Stomach (tissue), 9 donors: ENCODE data around the gene HOXB3. TPM values are rescaled to one million over a fixed set of nuclear protein-coding genes. Genes with fewer than 3 reads are reported as not detected.

Experiments
- DNase-seq, 2 donors: peaks; one replicate each; pipeline versions ENCODE4 v3.0.0 to v3.0.0-alpha.2; 2013 to 2019
- H3K27ac ChIP-seq, 5 donors: fragments of 200-600 bp in 4 of 5; sonication (generic) in 4 of 5; one replicate each; pipeline ENCODE4 v1.5.1; 2013 to 2019; ENCODE audit warnings: mild to moderate bottlenecking in 1 of 5, moderate library complexity in 1 of 5
- H3K27me3 ChIP-seq, 3 donors: fragments of 200-600 bp; sonication (generic); one replicate each; pipeline ENCODE4 v1.5.1; 2017 to 2019; ENCODE audit warnings: mixed run types in 1 of 3
- H3K36me3 ChIP-seq, 4 donors: fragments of 200-600 bp; sonication (generic); 1 replicate in 3 of 4; 2 replicates in 1 of 4; pipeline ENCODE4 v1.5.1; 2016 to 2019
- H3K4me1 ChIP-seq, 4 donors: fragments of 200-600 bp; sonication (generic); one replicate each; pipeline ENCODE4 v1.5.1; 2016 to 2019
- H3K4me3 ChIP-seq, 4 donors: fragments of 200-600 bp; sonication (generic) in 3 of 4; one replicate each; pipeline ENCODE4 v1.5.1; 2016 to 2019; ENCODE audit warnings: mild to moderate bottlenecking in 1 of 4
- H3K9me3 ChIP-seq, 4 donors: fragments of 200-600 bp; sonication (generic); one replicate each; pipeline ENCODE4 v1.5.1; 2016 to 2019
- EP300 ChIP-seq: sonication (generic); formaldehyde crosslinking; IDR thresholded peaks from one replicate; pipeline ENCODE4 v1.6.1; 2017; ENCODE audit warnings: antibody characterized with exemption
- POLR2A ChIP-seq, 4 donors: fragments of 450-650 bp; IDR thresholded peaks; one replicate each; pipeline ENCODE4 v1.6.1; 2016; ENCODE audit warnings: antibody characterized with exemption in 4 of 4, control low read depth in 2 of 4, mild to moderate bottlenecking in 1 of 4, moderate library complexity in 1 of 4
- POLR2AphosphoS5 ChIP-seq, 3 donors: sonication (generic); formaldehyde crosslinking; IDR thresholded peaks; one replicate each; pipeline ENCODE4 v1.6.1; 2016; ENCODE audit warnings: antibody characterized with exemption in 3 of 3
- WGBS, 5 donors: extraction: QIAGEN DNeasy Blood & Tissue Kit in 3 of 5; methylation state at CpG; one replicate each; pipeline versions ENCODE4 v1.1.5 to v1.1.7; 2013 to 2018; 5-methylcytosine and 5-hydroxymethylcytosine counted together
- intact Hi-C: fragments of 100-400 bp; cut with DNase I; formaldehyde crosslinking; loops from one replicate; pipeline ENCODE4 v1.15.1; 2023; ENCODE audit warnings: low total_unique reads
- polyA plus RNA-seq, 3 donors: library from polyadenylated mRNA; stranded (reverse); fragments of 200-250 nt; gene quantifications; one replicate each; pipeline ENCODE4 v1.2.3, GENCODE V29; 2013
- total RNA-seq, 5 donors: library from RNA; depleted of rRNA; stranded (reverse); fragments of >200 nt; gene quantifications; one replicate each; pipeline versions ENCODE4 v1.1.0 to v1.2.3, GENCODE V29; 2014 to 2016
- TF ChIP-seq, protein P1 (sequence below), 7 experiments: fragments of 450-650 bp in 4 of 7; fragments of 200-600 bp in 3 of 7; sonication (generic) in 3 of 7; IDR thresholded peaks; one replicate each; pipeline ENCODE4 v1.5.1; 2016 to 2019; ENCODE audit warnings: antibody characterized with exemption in 7 of 7, control low read depth in 2 of 7, mild to moderate bottlenecking in 1 of 7
- donor health status: healthy with polysubstance abuse.
- donor health status: Bipolar disorder and iron deficiency.
- donor health status: healthy.

The HOXB3 gene
- total and polyA plus RNA-seq, 8 donors, result 2.8 to 77.6 (median 10.3) TPM

DNA sequence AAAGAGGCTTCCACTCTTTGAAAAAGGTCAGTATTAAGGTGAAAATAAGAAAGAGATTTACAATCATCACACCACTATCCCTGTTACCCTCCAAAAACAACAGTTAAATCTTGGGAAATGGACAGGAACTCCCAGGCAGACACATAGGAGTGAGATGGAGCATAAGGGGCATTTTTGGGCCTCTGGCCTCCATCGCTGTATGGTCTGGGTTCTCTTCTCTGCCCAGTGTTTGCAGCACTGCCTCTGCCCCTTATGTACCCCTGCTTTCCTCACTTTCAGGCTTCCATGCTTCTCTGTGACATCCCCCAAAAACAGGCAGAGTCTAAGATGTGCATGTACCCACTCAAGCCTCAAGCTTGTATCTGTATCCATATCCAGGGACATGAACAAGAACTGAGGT is 44.5 kb downstream of the HOXB3 start:
- DNase-seq, result no peak
- H3K4me1 ChIP-seq, result peaks cover 14 to 66% (median 45%) of the 10 kb centered on the region in 4 donors
- no peaks in the 10 kb centered on the region for H3K9me3 ChIP-seq
- H3K36me3 ChIP-seq, result peaks cover 0 to 14% (median 6%) of the 10 kb centered on the region in 4 donors
- TF ChIP-seq POLR2A (IDR thresholded peaks at IDR 0.05) (no peak), POLR2AphosphoS5 (IDR thresholded peaks at IDR 0.05) (no peak), EP300 (no peak)
- TF ChIP-seq, protein P1, sequence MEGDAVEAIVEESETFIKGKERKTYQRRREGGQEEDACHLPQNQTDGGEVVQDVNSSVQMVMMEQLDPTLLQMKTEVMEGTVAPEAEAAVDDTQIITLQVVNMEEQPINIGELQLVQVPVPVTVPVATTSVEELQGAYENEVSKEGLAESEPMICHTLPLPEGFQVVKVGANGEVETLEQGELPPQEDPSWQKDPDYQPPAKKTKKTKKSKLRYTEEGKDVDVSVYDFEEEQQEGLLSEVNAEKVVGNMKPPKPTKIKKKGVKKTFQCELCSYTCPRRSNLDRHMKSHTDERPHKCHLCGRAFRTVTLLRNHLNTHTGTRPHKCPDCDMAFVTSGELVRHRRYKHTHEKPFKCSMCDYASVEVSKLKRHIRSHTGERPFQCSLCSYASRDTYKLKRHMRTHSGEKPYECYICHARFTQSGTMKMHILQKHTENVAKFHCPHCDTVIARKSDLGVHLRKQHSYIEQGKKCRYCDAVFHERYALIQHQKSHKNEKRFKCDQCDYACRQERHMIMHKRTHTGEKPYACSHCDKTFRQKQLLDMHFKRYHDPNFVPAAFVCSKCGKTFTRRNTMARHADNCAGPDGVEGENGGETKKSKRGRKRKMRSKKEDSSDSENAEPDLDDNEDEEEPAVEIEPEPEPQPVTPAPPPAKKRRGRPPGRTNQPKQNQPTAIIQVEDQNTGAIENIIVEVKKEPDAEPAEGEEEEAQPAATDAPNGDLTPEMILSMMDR (IDR thresholded peaks at IDR 0.05), result no peak
- WGBS, 5 donors, result 87 to 100% (median 94%) methylated on average over 1 of the region's 1 CpG
- H3K27me3 ChIP-seq, result peaks cover 4 to 98% (median 39%) of the 10 kb centered on the region in 3 donors
- H3K27ac ChIP-seq, result peak overlapping the region in 4 of 5 donors; percentile 90 to 95 (median 93)
- no peak overlapping the region for H3K4me3 ChIP-seq
- intact Hi-C loops, result no loop called here

DNA sequence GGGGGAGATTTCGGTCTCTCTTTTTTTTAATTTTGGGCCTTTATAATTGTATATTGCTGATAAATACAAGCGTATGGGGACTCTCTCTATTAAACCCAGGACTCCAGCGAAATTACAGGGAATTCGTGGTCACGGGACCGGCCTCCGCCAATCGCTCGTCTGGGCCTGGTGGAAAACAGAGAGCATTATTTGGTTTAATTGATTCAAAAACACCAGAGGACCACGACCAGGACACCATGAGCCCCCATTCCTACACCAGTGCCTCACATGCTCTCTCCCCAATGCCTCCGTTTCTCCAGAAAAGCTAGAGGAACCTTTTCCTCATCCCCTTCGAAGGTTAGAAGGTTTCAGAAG is 45.0 kb downstream of the HOXB3 start, which contains the start of gene HOXB2:
Gene HOXB2, minus strand, starts transcription at position 88 of the 354 bp plus-strand sequence. CDS start 198 bp downstream, outside the sequence.
- H3K27me3 ChIP-seq, result peaks cover 4 to 92% (median 34%) of the 10 kb centered on the region in 3 donors
- WGBS, 5 donors, result 25 to 53% (median 46%) methylated on average over 12 of the region's 12 CpGs
- H3K4me1 ChIP-seq, result peaks cover 14 to 65% (median 43%) of the 10 kb centered on the region in 4 donors
- H3K36me3 ChIP-seq, result peaks cover 0 to 9% (median under 1%) of the 10 kb centered on the region in 4 donors
- H3K27ac ChIP-seq, result peak within 1 kb of the TSS; percentile 74 to 95 (median 93)
- TF ChIP-seq POLR2A (IDR thresholded peaks at IDR 0.05) (no peak), EP300 (no peak), POLR2AphosphoS5 (IDR thresholded peaks at IDR 0.05) (no peak)
- TF ChIP-seq, protein P1 (IDR thresholded peaks at IDR 0.05), result no peak
- DNase-seq, result peak in 1 of 2 donors; percentile 73
- intact Hi-C loops, result no loop called here
- peak within 1 kb of the TSS; percentile 62 to 75 (median 66) for H3K4me3 ChIP-seq
- H3K9me3 ChIP-seq, result no peaks in the 10 kb centered on the region

DNA sequence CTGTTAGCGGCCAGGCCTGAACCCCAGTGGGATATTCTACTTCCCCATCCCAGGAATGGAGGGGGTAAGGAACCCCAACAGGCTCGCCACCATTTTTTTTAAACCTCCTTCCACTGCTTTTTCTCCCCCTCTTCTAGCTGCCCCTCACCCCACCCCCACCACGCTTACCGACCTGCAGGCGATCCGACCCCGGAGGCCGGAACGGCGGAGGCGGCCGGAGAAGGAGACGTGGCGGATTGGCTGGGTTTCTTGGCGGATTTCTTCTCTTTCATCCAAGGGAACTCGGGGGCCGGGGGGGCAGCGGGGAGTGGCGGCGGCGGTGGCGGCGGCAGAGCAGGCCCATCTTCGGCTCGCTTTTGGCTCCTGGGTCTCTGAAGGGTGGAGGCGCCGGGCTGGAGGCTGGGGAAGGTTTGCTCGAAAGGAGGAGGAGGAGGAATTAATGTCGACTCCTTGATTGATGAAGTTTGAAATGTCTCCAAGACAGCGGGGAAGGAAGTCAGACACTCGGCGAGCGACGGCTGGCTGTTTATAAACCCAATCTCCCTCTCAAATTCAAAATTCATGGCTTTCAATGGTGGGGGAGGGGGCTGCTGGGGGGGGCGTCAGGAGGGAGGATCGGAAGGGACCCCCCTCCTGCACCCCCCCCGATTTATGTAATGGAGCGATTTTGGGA is 45.6 kb downstream of the HOXB3 start:
- peaks cover 4 to 88% (median 32%) of the 10 kb centered on the region in 3 donors for H3K27me3 ChIP-seq
- intact Hi-C loops, result no loop called here
- peaks cover 0 to 6% (median 0%) of the 10 kb centered on the region in 4 donors for H3K36me3 ChIP-seq

DNA sequence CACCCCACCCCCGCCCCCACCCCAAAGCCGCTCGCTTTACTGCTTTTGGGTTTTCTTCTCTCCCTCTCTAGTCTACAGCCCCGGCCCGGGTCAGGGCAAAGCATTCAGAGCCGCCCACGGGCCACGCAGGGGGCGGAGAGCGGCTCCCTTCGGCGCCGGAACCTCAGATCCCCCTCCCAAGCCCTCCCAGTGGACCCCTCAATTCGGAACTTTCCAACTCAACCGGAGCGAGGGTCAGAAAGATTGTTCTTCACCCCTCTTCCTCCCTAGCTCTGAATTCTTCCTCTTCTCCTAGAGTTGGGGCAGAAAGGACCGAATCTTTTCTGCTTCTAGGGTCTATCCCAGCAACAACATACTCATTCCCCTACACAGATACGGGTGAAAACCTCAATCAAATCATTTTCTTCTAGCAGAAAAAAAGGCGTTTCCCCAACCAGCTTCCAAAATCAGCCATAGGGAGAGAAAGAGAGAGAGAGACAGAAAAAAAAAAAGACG is 46.1 kb downstream of the HOXB3 start:
- TF ChIP-seq EP300, result no peak
- TF ChIP-seq, protein P1 (IDR thresholded peaks at IDR 0.05), result no peak
- no peak for TF ChIP-seq POLR2AphosphoS5 (IDR thresholded peaks at IDR 0.05)
- Histone ChIP-seq H3K27me3 (peaks cover 4 to 82% (median 32%) of the 10 kb centered on the region in 3 donors), H3K27ac (peak overlapping the region; percentile 74 to 95 (median 93)), H3K4me1 (peaks cover 14 to 54% (median 38%) of the 10 kb centered on the region in 4 donors), H3K36me3 (peaks cover 0 to 6% (median 0%) of the 10 kb centered on the region in 4 donors), H3K4me3 (peak overlapping the region; percentile 62 to 75 (median 66)), H3K9me3 (no peaks in the 10 kb centered on the region)
- DNase-seq, result no peak
- intact Hi-C loops, result no loop called here
- 3 to 12% (median 8%) methylated on average over 20 of the region's 20 CpGs for WGBS, 5 donors

More for the DNA sequence above, 45.6 kb downstream of the HOXB3 start:
- Histone ChIP-seq H3K27ac (peak overlapping the region; percentile 74 to 95 (median 93)), H3K9me3 (no peaks in the 10 kb centered on the region), H3K4me3 (peak overlapping the region; percentile 62 to 75 (median 66)), H3K4me1 (peaks cover 14 to 60% (median 39%) of the 10 kb centered on the region in 4 donors)
- 5 to 11% (median 9%) methylated on average over 36 to 38 of the region's 38 CpGs for WGBS, 5 donors
- TF ChIP-seq, protein P1 (IDR thresholded peaks at IDR 0.05), result no peak
- peak; percentile 11 to 42 (median 31) for TF ChIP-seq POLR2AphosphoS5 (IDR thresholded peaks at IDR 0.05)
- peak; percentile 62 to 94 for DNase-seq
